Liver (tissue), 3 donors: ENCODE results near the gene GLIS1.

Experiments used
- HNF4G ChIP-seq: IDR thresholded peaks from 2 replicates; pipeline ENCODE4 v1.6.1; 2016; ENCODE audit warnings: antibody characterized with exemption
- TF ChIP-seq, protein P1 (sequence below): fragments of 150-350 bp; IDR thresholded peaks from 2 replicates; pipeline ENCODE4 v1.5.1; 2017; ENCODE audit warnings: improper control_type of control experiment, low read depth, low read length; ENCODE audit not compliant: missing input control
- donor health status: healthy.
- donor health status: healthy.

DNA sequence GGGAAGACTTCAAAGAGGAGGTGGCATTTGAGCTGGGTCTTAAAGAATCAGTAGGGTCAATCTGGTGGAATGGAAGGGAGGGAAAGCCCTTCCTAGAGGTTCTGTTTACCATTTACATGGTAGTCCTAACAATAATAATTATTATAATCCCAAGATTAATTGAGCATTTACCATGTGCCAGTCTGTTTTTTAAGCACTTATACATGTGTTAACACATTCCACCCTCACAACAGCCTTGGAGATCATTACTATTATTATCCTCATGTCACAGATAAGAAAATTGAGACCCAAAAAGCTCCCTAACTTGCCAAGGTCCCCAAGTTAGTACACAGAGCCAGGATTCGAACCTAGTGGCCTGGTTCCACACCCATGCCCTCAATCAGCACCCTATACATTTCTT is 10.8 kb downstream of the GLIS1 start:
- TF ChIP-seq, protein P1, sequence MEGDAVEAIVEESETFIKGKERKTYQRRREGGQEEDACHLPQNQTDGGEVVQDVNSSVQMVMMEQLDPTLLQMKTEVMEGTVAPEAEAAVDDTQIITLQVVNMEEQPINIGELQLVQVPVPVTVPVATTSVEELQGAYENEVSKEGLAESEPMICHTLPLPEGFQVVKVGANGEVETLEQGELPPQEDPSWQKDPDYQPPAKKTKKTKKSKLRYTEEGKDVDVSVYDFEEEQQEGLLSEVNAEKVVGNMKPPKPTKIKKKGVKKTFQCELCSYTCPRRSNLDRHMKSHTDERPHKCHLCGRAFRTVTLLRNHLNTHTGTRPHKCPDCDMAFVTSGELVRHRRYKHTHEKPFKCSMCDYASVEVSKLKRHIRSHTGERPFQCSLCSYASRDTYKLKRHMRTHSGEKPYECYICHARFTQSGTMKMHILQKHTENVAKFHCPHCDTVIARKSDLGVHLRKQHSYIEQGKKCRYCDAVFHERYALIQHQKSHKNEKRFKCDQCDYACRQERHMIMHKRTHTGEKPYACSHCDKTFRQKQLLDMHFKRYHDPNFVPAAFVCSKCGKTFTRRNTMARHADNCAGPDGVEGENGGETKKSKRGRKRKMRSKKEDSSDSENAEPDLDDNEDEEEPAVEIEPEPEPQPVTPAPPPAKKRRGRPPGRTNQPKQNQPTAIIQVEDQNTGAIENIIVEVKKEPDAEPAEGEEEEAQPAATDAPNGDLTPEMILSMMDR, result no peak
- no peak for TF ChIP-seq HNF4G
